GM21723 (cell line): Measurements from ENCODE around the gene ARHGEF17.

Source experiments
- ATAC-seq: cut with Tn5 transposase; IDR thresholded peaks from one replicate; pipeline ENCODE4 v1.9.1; 2021; ENCODE audit warnings: mild to moderate bottlenecking, moderate library complexity; ENCODE audit not compliant: unreplicated experiment

Gene ARHGEF17

DNA sequence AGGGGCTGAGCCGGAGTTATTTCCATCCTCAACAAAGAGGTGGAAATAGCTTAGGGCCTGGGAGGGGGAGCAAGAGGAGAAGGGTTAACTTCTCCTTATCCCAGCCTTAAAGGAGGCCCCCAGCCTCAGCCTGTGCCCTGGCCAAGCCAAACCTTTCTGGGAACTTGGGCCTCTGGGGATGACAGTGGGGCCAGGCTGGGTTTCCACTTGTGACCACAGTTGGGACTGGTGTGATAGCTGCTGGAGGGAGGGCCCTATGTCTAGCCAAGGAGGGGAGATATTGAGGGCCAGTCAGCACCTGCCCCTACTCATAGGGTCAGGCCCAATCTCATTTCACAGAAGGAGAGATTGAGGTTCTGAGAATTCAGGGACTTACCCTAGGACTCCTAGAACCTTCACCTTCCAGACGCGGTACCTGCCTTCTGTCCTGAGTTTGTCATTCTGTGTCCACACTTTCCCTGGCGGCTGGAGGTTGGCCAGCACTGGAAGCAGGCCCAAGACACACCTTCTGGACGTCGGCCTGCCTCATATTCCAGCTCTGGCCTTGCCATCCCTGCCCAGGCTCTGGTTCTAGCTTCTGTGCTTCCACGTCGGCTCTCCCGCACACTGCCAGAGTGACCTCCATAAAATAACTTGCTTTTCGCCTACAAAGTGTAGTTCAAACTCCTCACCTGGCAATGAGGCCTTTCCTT lies 71.3 kb downstream of the ARHGEF17 start:
- no peak for ATAC-seq

- no peak for ATAC-seq
Observed at GRCh38 chr11:73380331-73380730, 72.3 kb downstream of the ARHGEF17 start.

GRCh38 chr11:73380897-73381410 lies 72.9 kb downstream of the ARHGEF17 start:
- no peak for ATAC-seq

GRCh38 chr11:73381589-73381988 lies 73.5 kb downstream of the ARHGEF17 start:
- no peak for ATAC-seq

DNA sequence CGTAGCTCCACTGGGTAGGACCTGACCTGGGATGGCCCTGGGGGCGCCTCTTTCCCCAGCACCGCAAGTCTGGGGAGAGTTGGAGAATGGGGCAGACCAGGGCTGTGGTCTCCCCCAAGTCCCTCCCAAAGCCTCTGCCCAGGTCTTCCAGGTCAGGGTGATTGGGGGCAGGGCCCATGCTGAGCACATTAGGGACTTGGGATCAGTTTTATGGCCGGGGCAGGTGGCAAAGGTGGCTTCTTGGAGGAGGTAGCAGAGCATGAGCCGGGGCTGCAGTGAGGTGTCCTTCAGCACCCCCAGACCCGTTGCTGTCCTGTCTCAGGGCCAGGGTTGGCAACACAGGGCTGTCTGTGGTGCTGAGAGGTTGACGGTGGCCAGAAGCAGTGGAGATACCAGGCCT lies 74.1 kb downstream of the ARHGEF17 start:
- no peak for ATAC-seq

- no peak for ATAC-seq
Observed at GRCh38 chr11:73382747-73383146, 74.7 kb downstream of the ARHGEF17 start.

DNA sequence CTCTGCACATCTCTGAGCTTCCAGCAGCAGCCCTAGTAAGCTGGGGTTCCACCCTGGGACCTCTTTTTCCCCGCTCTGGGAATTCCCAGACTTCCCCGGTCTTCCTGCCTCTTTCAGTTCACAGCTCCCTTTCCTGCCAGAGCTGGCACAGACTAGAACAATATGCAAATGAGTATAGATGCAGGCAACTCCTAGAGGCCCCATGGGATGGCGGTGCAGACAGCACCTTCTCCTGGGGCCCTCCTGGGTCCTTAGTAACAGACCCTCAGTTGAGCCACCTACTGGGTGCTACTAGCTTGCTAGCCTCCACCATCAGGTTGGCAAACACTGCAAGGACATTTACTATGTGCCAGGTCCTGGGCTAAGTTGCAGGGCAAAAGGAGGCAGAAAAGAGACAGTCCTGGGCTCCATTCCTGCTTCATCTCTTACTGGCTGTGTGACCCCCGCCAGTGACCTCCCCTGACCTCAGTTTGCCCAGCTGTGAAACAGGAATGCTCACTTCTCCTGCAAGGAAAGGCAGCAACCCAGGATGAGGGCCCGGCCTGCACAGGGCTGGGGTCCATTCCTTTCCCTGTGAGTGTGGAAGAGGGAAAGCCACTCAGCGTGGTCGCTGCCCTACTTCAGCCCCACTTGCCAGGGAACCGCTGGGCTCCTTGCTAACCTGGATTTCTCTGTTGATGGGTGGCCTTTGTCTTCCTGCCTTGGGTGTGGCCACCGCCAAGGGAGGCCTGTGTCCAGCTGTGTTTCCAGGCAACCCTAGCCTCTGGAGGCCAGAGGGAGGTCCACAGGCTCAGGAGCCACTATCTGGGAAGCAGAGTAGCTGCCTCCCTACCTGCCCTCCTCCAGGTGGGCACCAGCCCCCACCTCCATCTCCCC lies 75.4 kb downstream of the ARHGEF17 start:
- ATAC-seq: no peak

DNA sequence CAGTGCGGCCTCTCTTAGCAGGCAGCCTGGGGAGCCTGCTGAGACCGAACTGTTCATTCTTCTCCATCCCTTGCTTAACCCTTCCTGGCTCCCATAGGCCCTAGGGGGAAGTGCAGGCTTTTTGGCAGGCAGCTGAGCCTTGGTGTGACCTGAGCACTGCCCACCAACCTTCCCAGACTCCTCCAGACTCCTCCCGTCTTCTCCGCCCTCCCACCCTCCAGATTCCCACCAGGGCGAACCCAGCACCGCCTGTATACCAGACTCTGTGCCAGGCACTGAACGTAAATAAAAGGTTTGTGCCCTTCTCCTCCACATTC lies 76.0 kb downstream of the ARHGEF17 start:
- no peak for ATAC-seq

- ATAC-seq: no peak
Observed at GRCh38 chr11:73384531-73384871, 76.4 kb downstream of the ARHGEF17 start.

GRCh38 chr11:73384872-73385689 lies 77.0 kb downstream of the ARHGEF17 start:
- ATAC-seq: peak; percentile 47

DNA sequence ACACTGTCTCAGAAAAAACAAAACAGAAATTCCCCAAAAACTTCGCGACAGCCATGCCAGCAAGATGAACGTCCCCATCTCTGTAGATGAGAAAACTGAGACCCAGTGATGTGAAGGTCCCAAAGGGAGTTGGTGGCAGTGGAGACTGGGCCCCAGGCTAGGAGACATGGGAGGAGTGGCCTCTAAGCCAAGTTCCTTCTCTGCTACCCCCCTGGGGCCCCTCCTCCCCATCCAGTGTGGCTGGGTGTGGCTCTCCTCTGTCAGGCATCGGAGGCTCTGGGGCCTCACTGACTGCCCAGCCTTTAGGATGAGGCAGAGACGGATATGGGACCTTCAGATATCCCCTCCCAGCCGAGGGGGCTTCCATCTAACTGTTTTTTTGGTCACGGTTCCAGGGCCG lies 77.9 kb downstream of the ARHGEF17 start:
- no peak for ATAC-seq

GRCh38 chr11:73386546-73386945 lies 78.5 kb downstream of the ARHGEF17 start:
- no peak for ATAC-seq

DNA sequence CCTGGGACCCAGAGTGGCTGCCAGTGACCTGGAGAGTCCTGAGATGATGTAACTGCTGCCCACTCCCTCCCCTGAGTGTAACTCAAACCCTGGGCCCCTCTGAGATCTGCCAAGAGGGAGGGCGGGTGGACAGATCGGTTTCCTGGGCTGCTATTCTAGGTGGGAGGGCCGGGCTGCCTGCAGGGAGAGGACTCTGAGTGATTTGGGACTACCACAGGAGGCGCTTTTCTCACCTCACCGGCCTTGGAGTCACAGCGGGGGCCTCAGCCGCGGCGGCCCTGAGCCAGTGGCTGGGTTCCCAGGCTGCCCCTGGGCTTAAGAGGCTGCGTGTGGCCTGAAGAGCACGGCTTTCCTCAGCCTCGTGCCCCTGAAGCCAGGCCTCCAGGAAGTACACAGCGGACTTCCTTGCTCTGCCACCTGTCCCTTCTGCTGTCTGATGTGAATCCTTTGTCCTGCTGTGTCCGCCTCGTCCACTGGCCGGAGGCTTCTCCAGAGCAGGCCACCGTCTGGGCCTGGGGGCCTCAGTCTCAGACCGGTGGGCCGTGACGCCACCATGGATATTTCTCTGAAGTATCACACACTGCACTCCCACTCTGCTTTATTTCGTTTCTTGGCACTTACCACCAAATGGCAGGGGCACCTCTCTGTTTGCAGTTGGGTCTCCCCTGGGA lies 79.7 kb downstream of the ARHGEF17 start:
- no peak for ATAC-seq

DNA sequence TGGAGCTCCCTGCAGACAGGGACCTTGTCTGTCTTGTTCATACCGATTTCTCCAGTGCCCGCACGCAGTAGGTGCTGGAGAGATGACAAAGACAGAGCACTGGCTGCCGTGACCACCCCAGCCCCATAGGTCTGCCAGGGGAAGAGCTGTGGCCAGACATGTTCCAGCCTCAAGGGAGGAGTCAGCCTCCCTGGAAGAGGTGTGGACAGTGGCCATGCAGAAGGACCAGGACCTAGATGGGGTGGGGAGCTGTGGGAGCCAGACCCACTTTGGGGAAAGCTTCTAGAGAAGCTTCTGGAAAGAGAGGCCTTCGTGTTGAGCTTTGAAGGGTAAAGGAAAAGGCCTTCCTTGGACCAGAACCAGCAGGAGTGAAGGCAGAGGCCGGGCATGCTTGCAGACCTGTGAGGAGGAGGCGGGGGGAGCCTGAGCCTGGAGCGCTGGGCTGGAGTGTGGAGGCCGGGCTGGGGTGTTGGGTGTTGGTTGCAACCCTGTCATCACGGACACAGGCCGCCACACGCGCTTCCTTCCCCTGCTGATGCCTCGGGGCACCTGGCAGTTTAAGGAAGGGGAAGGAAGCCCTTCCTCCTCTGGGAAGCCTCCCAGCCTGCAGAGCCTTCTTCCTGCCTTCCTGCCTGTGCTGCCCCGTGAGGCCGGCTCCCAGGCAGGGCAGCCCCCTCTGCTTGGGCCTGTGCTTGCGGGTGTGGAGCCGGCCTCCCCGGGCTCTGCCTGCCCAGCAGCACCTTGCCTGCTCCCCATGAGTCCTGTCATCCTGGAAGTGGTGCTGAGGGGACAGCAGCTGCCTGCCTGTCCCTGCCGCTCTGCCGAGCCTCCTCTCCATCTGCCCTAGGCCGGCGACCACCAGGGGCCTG lies 80.4 kb downstream of the ARHGEF17 start:
- no peak for ATAC-seq

GRCh38 chr11:73389134-73389525 lies 81.1 kb downstream of the ARHGEF17 start:
- ATAC-seq: no peak

DNA sequence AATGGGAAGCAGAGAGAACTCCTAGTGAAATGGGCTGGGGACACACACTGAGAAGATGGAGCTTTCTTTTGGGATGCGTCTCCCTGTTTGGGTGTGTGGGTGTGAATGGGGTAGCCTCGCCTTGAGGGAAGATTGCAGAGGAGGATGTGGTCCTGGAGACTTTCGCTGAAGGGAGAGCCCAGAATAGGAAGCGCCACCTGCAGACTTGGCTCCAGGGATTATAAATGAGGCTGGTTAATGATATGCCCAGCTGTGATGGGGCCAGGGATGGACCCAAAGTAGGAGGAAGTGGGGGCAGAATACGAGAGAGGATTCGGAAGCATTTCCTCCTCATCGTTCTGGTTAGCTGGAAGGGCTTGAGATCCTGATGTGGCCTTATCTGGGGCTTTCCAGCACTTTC lies 81.8 kb downstream of the ARHGEF17 start:
- no peak for ATAC-seq

DNA sequence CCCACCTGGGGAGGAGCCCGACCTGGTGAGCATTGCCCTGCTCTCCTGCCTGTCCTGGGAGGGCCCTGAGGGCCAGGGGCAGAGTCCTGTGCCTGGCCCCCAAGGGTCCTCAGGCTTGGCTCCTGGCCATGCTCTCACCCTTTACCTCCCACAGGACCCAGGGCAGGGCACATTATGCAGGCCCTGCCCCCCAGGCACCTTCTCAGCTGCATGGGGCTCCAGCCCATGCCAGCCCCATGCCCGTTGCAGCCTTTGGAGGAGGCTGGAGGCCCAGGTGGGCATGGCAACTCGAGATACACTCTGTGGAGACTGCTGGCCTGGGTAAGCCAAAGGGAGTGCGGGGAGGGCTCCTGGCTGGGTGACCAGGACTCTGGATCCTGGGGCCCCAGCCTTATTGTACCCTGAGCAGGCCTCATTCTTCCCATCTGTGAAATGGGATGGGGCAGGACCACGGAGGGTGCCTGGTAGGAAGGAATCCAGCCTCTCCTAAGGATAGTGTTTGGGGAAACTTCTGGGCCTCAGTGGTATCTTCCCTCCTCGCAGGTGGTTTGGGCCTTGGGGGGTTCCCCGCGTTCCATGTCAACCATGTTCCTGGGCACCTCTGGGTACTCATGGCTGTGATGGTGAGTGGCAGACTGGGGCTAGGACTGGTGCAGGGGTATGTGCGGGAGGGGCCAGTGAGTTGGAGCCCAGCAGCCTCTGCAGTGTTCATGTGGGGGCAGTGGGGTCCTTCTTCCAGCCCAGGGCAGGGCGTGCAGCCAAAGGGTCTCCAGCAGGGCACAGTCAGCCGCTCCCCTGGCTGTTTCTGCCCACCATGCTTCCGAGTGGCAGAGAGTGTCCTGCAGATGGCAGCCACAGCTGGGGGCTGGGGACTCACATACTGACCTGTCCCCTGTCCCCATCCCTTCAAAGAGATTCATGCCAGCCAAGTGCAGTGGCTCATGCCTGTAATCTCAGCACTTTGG lies 82.8 kb downstream of the ARHGEF17 start:
- no peak for ATAC-seq

DNA sequence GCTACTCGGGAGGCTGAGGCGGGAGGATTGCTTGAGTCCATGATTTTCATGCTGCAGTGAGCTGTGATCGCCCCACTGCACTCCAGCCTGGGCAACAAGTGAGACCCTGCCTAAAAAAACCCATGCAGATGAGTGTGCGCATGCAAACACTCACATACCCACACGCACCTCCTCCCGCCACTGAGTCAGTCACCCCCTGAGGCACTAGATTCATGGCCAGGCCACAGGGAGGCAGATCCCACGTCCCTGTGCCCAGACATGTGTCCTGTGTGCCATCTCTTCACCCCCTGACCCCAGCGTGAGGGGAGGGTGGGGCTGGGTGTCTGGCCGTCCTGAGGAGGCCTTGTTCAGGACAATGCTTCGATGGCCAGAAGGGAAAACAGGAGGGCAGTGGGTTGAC lies 83.6 kb downstream of the ARHGEF17 start:
- no peak for ATAC-seq
